Right atrium auricular region (tissue), 2 donors: ENCODE results near the gene PCSK2. TPM values are rescaled to one million over a fixed set of nuclear protein-coding genes. Genes with fewer than 3 reads are reported as not detected.

Experiments used
- DNase-seq: peaks from one replicate; pipeline ENCODE4 v3.0.0-alpha.2; 2019; ENCODE audit warnings: low spot score
- H3K27ac ChIP-seq, 2 donors: fragments of 200-600 bp; sonication (generic); 1 replicate in 1 of 2; 2 replicates in 1 of 2; pipeline ENCODE4 v1.5.1; 2016 to 2019
- H3K27me3 ChIP-seq, 2 donors: fragments of 200-600 bp; sonication (generic); one replicate each; pipeline versions ENCODE4 v1.5.1 to v1.6.0; 2017 to 2019
- H3K36me3 ChIP-seq: fragments of 200-600 bp; sonication (generic); one replicate; pipeline ENCODE4 v1.5.1; 2016
- H3K4me1 ChIP-seq, 2 donors: fragments of 200-600 bp; sonication (generic); one replicate each; pipeline versions ENCODE4 v1.5.1 to v1.6.0; 2017 to 2019
- H3K4me3 ChIP-seq, 2 donors: fragments of 200-600 bp; sonication (generic); 1 replicate in 1 of 2; 2 replicates in 1 of 2; pipeline ENCODE4 v1.5.1; 2017 to 2019; ENCODE audit warnings: mild to moderate bottlenecking in 1 of 2, moderate library complexity in 1 of 2
- H3K9me3 ChIP-seq, 2 donors: fragments of 200-600 bp; sonication (generic); one replicate each; pipeline ENCODE4 v1.5.1; 2019
- CTCF ChIP-seq, 2 donors: fragments of 200-600 bp; sonication (generic); IDR thresholded peaks; one replicate each; pipeline ENCODE4 v1.5.1; 2019; ENCODE audit warnings: antibody characterized with exemption in 2 of 2
- total RNA-seq, 2 donors: library from RNA; depleted of rRNA; stranded (reverse); fragments of >200 nt; gene quantifications; one replicate each; pipeline ENCODE4 v1.1.0, GENCODE V29; 2016

PCSK2 gene
- total RNA-seq, 2 donors from 2014 or later = 1.6 to 2.6 TPM

- no peak overlapping the region for H3K4me3 ChIP-seq
- H3K9me3 ChIP-seq = peaks cover 0 to 4% of the 10 kb centered on the region in 2 donors
- DNase-seq = no peak
- H3K36me3 ChIP-seq = no peaks in the 10 kb centered on the region
- no peak overlapping the region for H3K27ac ChIP-seq
- no peak for TF ChIP-seq CTCF (IDR thresholded peaks at IDR 0.05)
- H3K4me1 ChIP-seq = no peaks in the 10 kb centered on the region
- no peaks in the 10 kb centered on the region for H3K27me3 ChIP-seq
These were observed 117.0 kb downstream of the PCSK2 start for GRCh38 chr20:17343656-17344452.

- Histone ChIP-seq H3K4me3 (no peak overlapping the region), H3K36me3 (no peaks in the 10 kb centered on the region), H3K27me3 (no peaks in the 10 kb centered on the region), H3K27ac (no peak overlapping the region), H3K4me1 (no peaks in the 10 kb centered on the region), H3K9me3 (peaks cover 0 to 4% of the 10 kb centered on the region in 2 donors)
- no peak for DNase-seq
- TF ChIP-seq CTCF (IDR thresholded peaks at IDR 0.05) = no peak
These were observed 118.0 kb downstream of the PCSK2 start for GRCh38 chr20:17344790-17345189.

- Histone ChIP-seq H3K27me3 (no peaks in the 10 kb centered on the region), H3K4me3 (no peak overlapping the region), H3K9me3 (peaks cover 0 to 3% of the 10 kb centered on the region in 2 donors), H3K36me3 (no peaks in the 10 kb centered on the region), H3K27ac (no peak overlapping the region), H3K4me1 (no peaks in the 10 kb centered on the region)
- TF ChIP-seq CTCF (IDR thresholded peaks at IDR 0.05) = no peak
- no peak for DNase-seq
These were observed 118.5 kb downstream of the PCSK2 start for GRCh38 chr20:17345321-17345720.

GRCh38 chr20:17350321-17350720 is 123.5 kb downstream of the PCSK2 start:
- H3K4me3 ChIP-seq = no peak overlapping the region
- no peak for DNase-seq
- H3K9me3 ChIP-seq = no peaks in the 10 kb centered on the region
- H3K4me1 ChIP-seq = no peaks in the 10 kb centered on the region
- H3K27me3 ChIP-seq = no peaks in the 10 kb centered on the region
- H3K27ac ChIP-seq = no peak overlapping the region
- H3K36me3 ChIP-seq = no peaks in the 10 kb centered on the region
- no peak for TF ChIP-seq CTCF (IDR thresholded peaks at IDR 0.05)

GRCh38 chr20:17357238-17357637 is 130.4 kb downstream of the PCSK2 start:
- H3K27me3 ChIP-seq = no peaks in the 10 kb centered on the region
- no peak for TF ChIP-seq CTCF (IDR thresholded peaks at IDR 0.05)
- H3K4me1 ChIP-seq = no peaks in the 10 kb centered on the region
- no peaks in the 10 kb centered on the region for H3K9me3 ChIP-seq
- no peak overlapping the region for H3K4me3 ChIP-seq
- no peaks in the 10 kb centered on the region for H3K36me3 ChIP-seq
- DNase-seq = no peak
- no peak overlapping the region for H3K27ac ChIP-seq

GRCh38 chr20:17358854-17359253 is 132.0 kb downstream of the PCSK2 start:
- no peaks in the 10 kb centered on the region for H3K9me3 ChIP-seq
- H3K27me3 ChIP-seq = no peaks in the 10 kb centered on the region
- no peak overlapping the region for H3K27ac ChIP-seq
- no peaks in the 10 kb centered on the region for H3K36me3 ChIP-seq
- no peak for DNase-seq
- no peak for TF ChIP-seq CTCF (IDR thresholded peaks at IDR 0.05)
- H3K4me1 ChIP-seq = no peaks in the 10 kb centered on the region
- no peak overlapping the region for H3K4me3 ChIP-seq
